Activated B cell treated with CpG ODN at 0.5 μM for 24 hours (primary cell): ENCODE results near the gene RPS6KA5. TPM values are rescaled to one million over a fixed set of nuclear protein-coding genes. Genes with fewer than 3 reads are reported as not detected.

Source experiments
- ATAC-seq: fragments of 200-7000 bp; cut with Tn5 transposase; one replicate; pipeline ENCODE4 v1.10.0; 2021; ENCODE audit warnings: low read depth, mild to moderate bottlenecking, moderate library complexity
- CTCF ChIA-PET: fragments of 350-600 bp; sonication (Branson Sonifier 250); formaldehyde crosslinking; loops from one replicate; lab custom pipeline; 2021; ENCODE audit warnings: antibody characterized with exemption; lab: Charles Lee
- POLR2A ChIA-PET: fragments of 350-600 bp; sonication (Branson Sonifier 250); formaldehyde crosslinking; loops from one replicate; lab custom pipeline; 2021; ENCODE audit warnings: antibody characterized with exemption; lab: Charles Lee
- DNase-seq: peaks from one replicate; pipeline ENCODE4 v3.0.0; 2022
- H3K27ac Mint-ChIP-seq: one replicate; pipeline ENCODE4 v1.8.0; 2020; ENCODE audit warnings: mixed read lengths
- H3K27me3 Mint-ChIP-seq: one replicate; pipeline ENCODE4 v1.8.0; 2021; ENCODE audit warnings: mixed read lengths
- H3K36me3 Mint-ChIP-seq: one replicate; pipeline ENCODE4 v1.8.0; 2021; ENCODE audit warnings: low read depth, mixed read lengths
- H3K4me1 Mint-ChIP-seq: one replicate; pipeline ENCODE4 v1.8.0; 2021; ENCODE audit warnings: mixed read lengths
- H3K4me3 Mint-ChIP-seq: one replicate; pipeline ENCODE4 v1.8.0; 2020; ENCODE audit warnings: mild to moderate bottlenecking, mixed read lengths
- H3K9me3 Mint-ChIP-seq: one replicate; pipeline ENCODE4 v1.8.0; 2020; ENCODE audit warnings: mixed read lengths
- intact Hi-C: fragments of 100-400 bp; cut with micrococcal nuclease; formaldehyde crosslinking; loops from one replicate; pipeline ENCODE4 v1.15.1; 2024
- total RNA-seq: library from RNA; stranded (reverse); gene quantifications from 2 replicates; pipeline ENCODE4 v1.2.3, GENCODE V29; 2022
- TF ChIP-seq, protein P1 (sequence below): fragments of 200-600 bp; IDR thresholded peaks from one replicate; pipeline ENCODE4 v1.8.0; 2022; ENCODE audit warnings: antibody characterized with exemption, mild to moderate bottlenecking

Gene RPS6KA5
- total RNA-seq, 1 donor from 2014 or later, result 16.3 TPM

DNA sequence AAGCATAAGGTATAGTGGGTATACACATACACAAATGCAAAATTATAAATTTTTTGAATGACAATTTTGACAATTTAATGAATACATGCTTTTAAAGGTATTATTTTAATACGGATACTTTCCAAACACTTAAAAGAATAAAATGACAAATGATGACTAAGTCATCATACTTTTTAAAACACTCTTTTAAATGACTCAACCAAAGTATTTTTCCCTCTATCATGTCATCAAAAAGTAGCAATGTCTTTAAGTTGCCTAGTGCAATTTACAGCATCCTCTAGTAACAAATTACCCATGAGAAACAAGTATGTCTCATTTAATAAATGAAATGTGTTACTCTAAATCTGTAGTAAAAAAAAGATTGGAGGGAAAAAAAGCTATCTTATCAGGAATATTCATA lies 73.3 kb downstream of the RPS6KA5 start:
- CTCF ChIA-PET, result interaction anchor here (0.8 to 7.7 kb wide), 5 partner anchors 61 to 298 kb away, joined by 3 to 97 read pairs (median 4); partner anchors contain the start of gene RPS6KA5
- POLR2A ChIA-PET, result interaction anchor here (1.0 to 1.8 kb wide), 4 partner anchors 22 to 604 kb away, joined by 3 to 8 read pairs (median 4); partner anchors contain the start of gene RPS6KA5
- H3K36me3 Mint-ChIP-seq, result peaks cover 24% of the 10 kb centered on the region
- DNase-seq (no peak), ATAC-seq (no peak)
- H3K4me3 Mint-ChIP-seq, result no peak overlapping the region
- H3K27me3 Mint-ChIP-seq, result no peaks in the 10 kb centered on the region
- no peaks in the 10 kb centered on the region for H3K9me3 Mint-ChIP-seq
- H3K27ac Mint-ChIP-seq, result no peak overlapping the region
- intact Hi-C loops, result loop anchor here (2.0 to 5.0 kb wide), 4 partner anchors 36 to 300 kb away; no protein-coding TSS in a partner anchor
- peaks cover 28% of the 10 kb centered on the region for H3K4me1 Mint-ChIP-seq
- TF ChIP-seq, protein P1, sequence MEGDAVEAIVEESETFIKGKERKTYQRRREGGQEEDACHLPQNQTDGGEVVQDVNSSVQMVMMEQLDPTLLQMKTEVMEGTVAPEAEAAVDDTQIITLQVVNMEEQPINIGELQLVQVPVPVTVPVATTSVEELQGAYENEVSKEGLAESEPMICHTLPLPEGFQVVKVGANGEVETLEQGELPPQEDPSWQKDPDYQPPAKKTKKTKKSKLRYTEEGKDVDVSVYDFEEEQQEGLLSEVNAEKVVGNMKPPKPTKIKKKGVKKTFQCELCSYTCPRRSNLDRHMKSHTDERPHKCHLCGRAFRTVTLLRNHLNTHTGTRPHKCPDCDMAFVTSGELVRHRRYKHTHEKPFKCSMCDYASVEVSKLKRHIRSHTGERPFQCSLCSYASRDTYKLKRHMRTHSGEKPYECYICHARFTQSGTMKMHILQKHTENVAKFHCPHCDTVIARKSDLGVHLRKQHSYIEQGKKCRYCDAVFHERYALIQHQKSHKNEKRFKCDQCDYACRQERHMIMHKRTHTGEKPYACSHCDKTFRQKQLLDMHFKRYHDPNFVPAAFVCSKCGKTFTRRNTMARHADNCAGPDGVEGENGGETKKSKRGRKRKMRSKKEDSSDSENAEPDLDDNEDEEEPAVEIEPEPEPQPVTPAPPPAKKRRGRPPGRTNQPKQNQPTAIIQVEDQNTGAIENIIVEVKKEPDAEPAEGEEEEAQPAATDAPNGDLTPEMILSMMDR, result no peak

DNA sequence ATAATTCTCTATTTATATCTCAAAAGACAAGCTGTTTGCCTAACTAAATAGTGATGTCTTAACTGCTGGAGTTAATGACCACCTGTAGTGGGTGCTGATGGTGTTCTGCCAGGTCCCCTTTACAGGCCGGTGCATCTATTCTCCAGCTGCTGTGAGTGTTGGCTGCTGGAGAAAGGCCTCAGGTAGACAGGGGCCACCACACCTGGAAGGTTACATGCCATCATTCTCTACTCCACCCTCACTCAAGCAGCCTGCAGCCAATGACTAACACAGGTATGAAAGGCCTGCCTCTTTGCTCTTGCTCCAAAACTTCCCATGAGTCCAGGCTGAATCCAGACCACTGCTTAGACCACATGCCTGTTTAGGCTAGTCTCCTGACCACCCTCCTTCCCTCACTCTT lies 73.9 kb downstream of the RPS6KA5 start:
- Mint-ChIP-seq H3K9me3 (no peaks in the 10 kb centered on the region), H3K4me1 (peaks cover 24% of the 10 kb centered on the region), H3K36me3 (peaks cover 21% of the 10 kb centered on the region), H3K27ac (peak overlapping the region; percentile 42), H3K27me3 (no peaks in the 10 kb centered on the region), H3K4me3 (no peak overlapping the region)
- POLR2A ChIA-PET, result interaction anchor here (1.0 to 1.8 kb wide), 5 partner anchors 23 to 603 kb away, joined by 3 to 8 read pairs (median 3); partner anchors contain the start of genes DGLUCY and RPS6KA5
- DNase-seq (no peak), ATAC-seq (no peak)
- CTCF ChIA-PET, result interaction anchor here (0.8 to 7.7 kb wide), 7 partner anchors 23 to 298 kb away, joined by 3 to 97 read pairs (median 4); partner anchors contain the start of gene RPS6KA5
- TF ChIP-seq, protein P1, result no peak
- intact Hi-C loops, result loop anchor here (1.0 to 5.0 kb wide), 6 partner anchors 36 to 301 kb away; partner anchors contain the start of gene RPS6KA5

DNA sequence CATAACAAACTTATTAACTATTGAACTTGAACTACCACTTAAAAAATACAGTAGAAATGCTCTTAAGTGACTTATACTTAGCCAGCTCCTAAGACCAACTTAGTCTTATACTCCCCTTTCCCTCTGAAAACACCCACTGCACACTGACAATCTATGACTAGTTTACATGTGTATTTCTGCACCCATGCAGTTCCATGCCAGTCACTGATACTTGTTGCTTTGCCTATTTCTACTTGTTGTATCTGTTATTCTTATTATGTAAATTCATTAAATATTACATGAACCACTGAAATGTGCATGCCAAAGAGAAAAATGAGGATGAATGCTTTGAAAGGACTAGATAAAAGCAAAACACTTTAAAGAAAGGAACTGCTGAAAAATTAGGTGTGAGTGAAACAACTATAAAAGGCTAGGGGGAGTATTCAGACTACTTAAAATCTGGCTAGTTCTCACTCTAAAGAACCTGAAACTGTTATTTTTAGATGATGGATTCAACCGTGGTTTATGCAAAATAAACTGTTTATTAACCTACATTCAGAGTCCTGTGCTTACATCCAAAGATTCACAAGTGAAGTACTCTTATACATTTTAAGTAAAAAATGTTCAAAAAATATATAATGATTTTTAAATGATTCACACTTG lies 74.7 kb downstream of the RPS6KA5 start:
- peaks cover 13% of the 10 kb centered on the region for H3K36me3 Mint-ChIP-seq
- DNase-seq, result no peak
- intact Hi-C loops, result loop anchor here (1.0 to 5.0 kb wide), 6 partner anchors 37 to 302 kb away; partner anchors contain the start of gene RPS6KA5
- no peak overlapping the region for H3K4me3 Mint-ChIP-seq
- H3K27me3 Mint-ChIP-seq, result no peaks in the 10 kb centered on the region
- TF ChIP-seq, protein P1, result no peak
- POLR2A ChIA-PET, result interaction anchor here (1.1 to 1.8 kb wide), 5 partner anchors 24 to 188 kb away, joined by 3 to 8 read pairs (median 4); partner anchors contain the start of genes DGLUCY and RPS6KA5
- ATAC-seq, result peak; percentile 57
- H3K27ac Mint-ChIP-seq, result no peak overlapping the region
- peaks cover 19% of the 10 kb centered on the region for H3K4me1 Mint-ChIP-seq
- H3K9me3 Mint-ChIP-seq, result no peaks in the 10 kb centered on the region
- CTCF ChIA-PET, result interaction anchor here (0.9 to 7.7 kb wide), 5 partner anchors 23 to 189 kb away, joined by 3 to 97 read pairs (median 11); partner anchors contain the start of gene RPS6KA5

DNA sequence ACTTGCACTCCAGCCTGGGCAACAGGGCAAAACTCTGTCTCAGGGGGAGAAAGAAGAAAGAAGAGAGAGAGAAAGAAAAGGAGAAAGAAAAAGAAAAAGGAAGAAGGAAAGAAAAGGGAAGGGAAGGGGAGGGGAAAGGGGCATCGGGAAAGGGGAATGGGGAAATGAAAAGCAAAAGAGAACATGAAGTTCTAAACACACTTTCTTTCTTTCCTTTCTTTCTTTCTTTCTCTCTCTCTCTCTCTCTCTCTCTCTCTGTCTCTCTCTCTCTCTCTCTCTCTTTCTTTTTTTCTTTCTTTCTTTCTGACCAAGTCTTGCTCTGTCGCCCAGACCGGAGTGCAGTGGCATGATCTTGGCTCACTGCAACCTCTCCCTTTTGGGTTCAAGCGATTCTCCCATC lies 76.9 kb downstream of the RPS6KA5 start:
- intact Hi-C loops, result no loop called here
- POLR2A ChIA-PET, result no interaction called here

More for the DNA sequence above, 76.9 kb downstream of the RPS6KA5 start:
- Mint-ChIP-seq H3K4me1 (peaks cover 17% of the 10 kb centered on the region), H3K27ac (no peak overlapping the region), H3K36me3 (peaks cover 6% of the 10 kb centered on the region), H3K9me3 (no peaks in the 10 kb centered on the region), H3K27me3 (no peaks in the 10 kb centered on the region), H3K4me3 (no peak overlapping the region)
- TF ChIP-seq, protein P1, result no peak
- CTCF ChIA-PET, result interaction anchor here (1.1 to 7.7 kb wide), 2 partner anchors 81 to 191 kb away, joined by 4 to 97 read pairs; no protein-coding TSS in a partner anchor
- ATAC-seq, result no peak
- no peak for DNase-seq
